ENCODE data around the gene ZNF579. TPM values are rescaled to one million over a fixed set of nuclear protein-coding genes. Genes with fewer than 3 reads are reported as not detected.

ZNF579 gene
- total and polyA plus RNA-seq, 9 of the 15 experiments (the other 6 are each of a cell fraction or from before 2014, with no cell fraction given) = 0.06 to 15.9 (median 1.6) TPM

DNA sequence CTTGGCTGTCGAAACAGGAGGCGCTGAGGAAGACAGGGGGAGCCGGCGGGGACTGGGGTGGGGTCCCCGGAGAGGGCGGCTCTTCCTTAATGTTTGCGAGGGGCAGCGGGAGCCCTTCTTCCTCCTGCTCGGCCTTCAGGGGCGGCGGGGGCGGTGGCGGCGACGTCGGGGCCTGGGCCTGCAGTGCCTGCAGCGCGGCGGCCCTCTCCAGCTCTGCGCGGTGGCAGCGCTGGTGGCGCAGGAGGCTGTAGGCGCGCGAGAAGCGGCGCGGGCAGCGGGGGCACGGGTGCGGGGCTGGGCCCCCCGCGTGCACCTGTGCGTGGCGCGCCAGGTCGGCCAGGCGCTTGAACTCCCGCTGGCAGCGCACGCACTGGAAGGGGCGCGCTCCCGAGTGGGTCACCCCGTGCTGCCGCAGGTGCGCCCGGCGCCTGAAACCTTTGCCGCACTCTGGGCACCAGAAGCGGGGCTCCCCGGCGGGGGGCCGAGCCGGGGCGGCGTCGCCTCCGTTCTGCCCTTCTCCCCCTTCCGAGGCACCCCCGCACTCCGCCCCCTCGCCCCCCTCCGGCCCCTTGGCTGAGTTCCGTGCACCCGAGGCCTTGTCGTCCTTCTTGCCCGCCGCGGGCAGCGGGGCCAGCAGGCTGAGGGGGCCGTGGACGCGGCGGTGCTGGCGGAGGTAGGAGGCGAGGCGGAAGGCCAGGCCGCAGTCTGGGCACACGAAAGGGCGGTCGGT lies 2.5 kb downstream of the ZNF579 start:
- DNase-seq (ENCODE audit: extremely low read depth in 1 of 4, low spot score in 3 of 4) = no peak
- H3K9me3 ChIP-seq (replicated peaks; ENCODE audit: control insufficient read depth, insufficient read depth, low read depth, low read length) = no peaks in the 10 kb centered on the region
- ATAC-seq = no peak
- BruUV-seq (replicated peaks) = no TSS peak
- H3K36me3 ChIP-seq (ENCODE audit: control insufficient read depth, insufficient read depth, low read length) = peaks cover 12% of the 10 kb centered on the region; the same call in 2 of the 3 replicates
- no peak overlapping the region for H3K4me2 ChIP-seq (ENCODE audit: insufficient read depth, low read length)
- in situ Hi-C loops (cut with MboI) (no loop called here), intact Hi-C loops (cut with micrococcal nuclease) (no loop called here)
- H3K4me3 ChIP-seq = no peak overlapping the region
- peaks cover 12% of the 10 kb centered on the region for H3K79me2 ChIP-seq (ENCODE audit: control insufficient read depth, insufficient read depth, low read length)
- no peak overlapping the region; a peak in 1 of 4 replicates for H3K9ac ChIP-seq (ENCODE audit: insufficient read depth in 1 of 2, low read depth in 2 of 2, low read length in 2 of 2)
- peaks cover 9 to 25% of the 10 kb centered on the region in 2 experiments; a peak in 3 of 5 replicates for H3K4me1 ChIP-seq (replicated peaks in 1 of 2; ENCODE audit: control insufficient read depth in 2 of 2, insufficient read depth in 2 of 2, low read length in 2 of 2)
- ChIA-PET POLR2A (no interaction called here), CTCF (ENCODE audit: low intra/inter-chr PET ratio) (no interaction called here)
- no peak overlapping the region for H3K27ac ChIP-seq (ENCODE audit: extremely low read depth, low read depth, low read length)
- WGBS (ENCODE audit: insufficient coverage, low coverage, missing lambda C conversion rate) = 100% methylated on average over 1 of the region's 83 CpGs
- H3K9me1 ChIP-seq (ENCODE audit: control insufficient read depth, insufficient read depth, low read length) = no peaks in the 10 kb centered on the region
- H4K20me1 ChIP-seq (replicated peaks; ENCODE audit: control insufficient read depth, insufficient read depth, low read length) = no peaks in the 10 kb centered on the region
- H3K27me3 ChIP-seq (ENCODE audit: control insufficient read depth in 2 of 2, insufficient read depth in 2 of 2, low read length in 2 of 2) = no peaks in the 10 kb centered on the region
- no peak for FAIRE-seq
- no peak overlapping the region for H2AFZ ChIP-seq (ENCODE audit: low read depth, low read length)
- TF ChIP-seq, protein P1, sequence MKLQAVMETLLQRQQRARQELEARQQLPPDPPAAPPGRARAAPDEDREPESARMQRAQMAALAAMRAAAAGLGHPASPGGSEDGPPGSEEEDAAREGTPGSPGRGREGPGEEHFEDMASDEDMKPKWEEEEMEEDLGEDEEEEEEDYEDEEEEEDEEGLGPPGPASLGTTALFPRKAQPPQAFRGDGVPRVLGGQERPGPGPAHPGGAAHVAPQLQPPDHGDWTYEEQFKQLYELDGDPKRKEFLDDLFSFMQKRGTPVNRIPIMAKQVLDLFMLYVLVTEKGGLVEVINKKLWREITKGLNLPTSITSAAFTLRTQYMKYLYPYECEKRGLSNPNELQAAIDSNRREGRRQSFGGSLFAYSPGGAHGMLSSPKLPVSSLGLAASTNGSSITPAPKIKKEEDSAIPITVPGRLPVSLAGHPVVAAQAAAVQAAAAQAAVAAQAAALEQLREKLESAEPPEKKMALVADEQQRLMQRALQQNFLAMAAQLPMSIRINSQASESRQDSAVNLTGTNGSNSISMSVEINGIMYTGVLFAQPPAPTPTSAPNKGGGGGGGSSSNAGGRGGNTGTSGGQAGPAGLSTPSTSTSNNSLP (IDR thresholded peaks at IDR 0.05; ENCODE audit: borderline replicate concordance, low read depth, low read length) = no peak
- TF ChIP-seq SAFB (IDR thresholded peaks at IDR 0.05; ENCODE audit: borderline replicate concordance, low read depth, low read length) (no peak), MECOM (CRISPR knock-in tag; IDR thresholded peaks at IDR 0.05) (no peak), TFAM (CRISPR knock-in tag; conservative IDR thresholded peaks at IDR 0.05) (no peak), POLR2G (IDR thresholded peaks at IDR 0.05; ENCODE audit: low read depth, low read length) (no peak), ZKSCAN8 (CRISPR knock-in tag; IDR thresholded peaks at IDR 0.05) (no peak), ZNF146 (CRISPR knock-in tag; IDR thresholded peaks at IDR 0.05; ENCODE audit: unreplicated experiment) (no peak), HDAC3 (IDR thresholded peaks at IDR 0.05; ENCODE audit: borderline replicate concordance, partially characterized antibody) (no peak), FOS (IDR thresholded peaks at IDR 0.05; ENCODE audit: extremely low read depth, insufficient read length) (no peak)
- TF ChIP-seq, protein P2, sequence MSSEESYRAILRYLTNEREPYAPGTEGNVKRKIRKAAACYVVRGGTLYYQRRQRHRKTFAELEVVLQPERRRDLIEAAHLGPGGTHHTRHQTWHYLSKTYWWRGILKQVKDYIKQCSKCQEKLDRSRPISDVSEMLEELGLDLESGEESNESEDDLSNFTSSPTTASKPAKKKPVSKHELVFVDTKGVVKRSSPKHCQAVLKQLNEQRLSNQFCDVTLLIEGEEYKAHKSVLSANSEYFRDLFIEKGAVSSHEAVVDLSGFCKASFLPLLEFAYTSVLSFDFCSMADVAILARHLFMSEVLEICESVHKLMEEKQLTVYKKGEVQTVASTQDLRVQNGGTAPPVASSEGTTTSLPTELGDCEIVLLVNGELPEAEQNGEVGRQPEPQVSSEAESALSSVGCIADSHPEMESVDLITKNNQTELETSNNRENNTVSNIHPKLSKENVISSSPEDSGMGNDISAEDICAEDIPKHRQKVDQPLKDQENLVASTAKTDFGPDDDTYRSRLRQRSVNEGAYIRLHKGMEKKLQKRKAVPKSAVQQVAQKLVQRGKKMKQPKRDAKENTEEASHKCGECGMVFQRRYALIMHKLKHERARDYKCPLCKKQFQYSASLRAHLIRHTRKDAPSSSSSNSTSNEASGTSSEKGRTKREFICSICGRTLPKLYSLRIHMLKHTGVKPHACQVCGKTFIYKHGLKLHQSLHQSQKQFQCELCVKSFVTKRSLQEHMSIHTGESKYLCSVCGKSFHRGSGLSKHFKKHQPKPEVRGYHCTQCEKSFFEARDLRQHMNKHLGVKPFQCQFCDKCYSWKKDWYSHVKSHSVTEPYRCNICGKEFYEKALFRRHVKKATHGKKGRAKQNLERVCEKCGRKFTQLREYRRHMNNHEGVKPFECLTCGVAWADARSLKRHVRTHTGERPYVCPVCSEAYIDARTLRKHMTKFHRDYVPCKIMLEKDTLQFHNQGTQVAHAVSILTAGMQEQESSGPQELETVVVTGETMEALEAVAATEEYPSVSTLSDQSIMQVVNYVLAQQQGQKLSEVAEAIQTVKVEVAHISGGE (CRISPR knock-in tag; IDR thresholded peaks at IDR 0.05) = no peak; a peak in 1 of 6 replicates
- TF ChIP-seq, protein P3, sequence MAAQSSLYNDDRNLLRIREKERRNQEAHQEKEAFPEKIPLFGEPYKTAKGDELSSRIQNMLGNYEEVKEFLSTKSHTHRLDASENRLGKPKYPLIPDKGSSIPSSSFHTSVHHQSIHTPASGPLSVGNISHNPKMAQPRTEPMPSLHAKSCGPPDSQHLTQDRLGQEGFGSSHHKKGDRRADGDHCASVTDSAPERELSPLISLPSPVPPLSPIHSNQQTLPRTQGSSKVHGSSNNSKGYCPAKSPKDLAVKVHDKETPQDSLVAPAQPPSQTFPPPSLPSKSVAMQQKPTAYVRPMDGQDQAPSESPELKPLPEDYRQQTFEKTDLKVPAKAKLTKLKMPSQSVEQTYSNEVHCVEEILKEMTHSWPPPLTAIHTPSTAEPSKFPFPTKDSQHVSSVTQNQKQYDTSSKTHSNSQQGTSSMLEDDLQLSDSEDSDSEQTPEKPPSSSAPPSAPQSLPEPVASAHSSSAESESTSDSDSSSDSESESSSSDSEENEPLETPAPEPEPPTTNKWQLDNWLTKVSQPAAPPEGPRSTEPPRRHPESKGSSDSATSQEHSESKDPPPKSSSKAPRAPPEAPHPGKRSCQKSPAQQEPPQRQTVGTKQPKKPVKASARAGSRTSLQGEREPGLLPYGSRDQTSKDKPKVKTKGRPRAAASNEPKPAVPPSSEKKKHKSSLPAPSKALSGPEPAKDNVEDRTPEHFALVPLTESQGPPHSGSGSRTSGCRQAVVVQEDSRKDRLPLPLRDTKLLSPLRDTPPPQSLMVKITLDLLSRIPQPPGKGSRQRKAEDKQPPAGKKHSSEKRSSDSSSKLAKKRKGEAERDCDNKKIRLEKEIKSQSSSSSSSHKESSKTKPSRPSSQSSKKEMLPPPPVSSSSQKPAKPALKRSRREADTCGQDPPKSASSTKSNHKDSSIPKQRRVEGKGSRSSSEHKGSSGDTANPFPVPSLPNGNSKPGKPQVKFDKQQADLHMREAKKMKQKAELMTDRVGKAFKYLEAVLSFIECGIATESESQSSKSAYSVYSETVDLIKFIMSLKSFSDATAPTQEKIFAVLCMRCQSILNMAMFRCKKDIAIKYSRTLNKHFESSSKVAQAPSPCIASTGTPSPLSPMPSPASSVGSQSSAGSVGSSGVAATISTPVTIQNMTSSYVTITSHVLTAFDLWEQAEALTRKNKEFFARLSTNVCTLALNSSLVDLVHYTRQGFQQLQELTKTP (IDR thresholded peaks at IDR 0.05; ENCODE audit: low read depth in 1 of 2, partially characterized antibody in 2 of 2) = no peak

Data from K562 (cell line).